Measurements from ENCODE around the gene DNAAF5. TPM values are rescaled to one million over a fixed set of nuclear protein-coding genes. Genes with fewer than 3 reads are reported as not detected.

DNAAF5 gene
- total and polyA plus RNA-seq, 2 of the 13 experiments (the other 11 are each of a cell fraction or from before 2014, with no cell fraction given), result 11.9 to 21.5 TPM

GRCh38 chr7:711922-712380, 14.5 kb upstream of the DNAAF5 start:
- H3K79me2 ChIP-seq (ENCODE audit: insufficient read depth, low read length), result peaks cover 2% of the 10 kb centered on the region
- H3K4me3 ChIP-seq (replicated peaks in 1 of 3; ENCODE audit: insufficient read depth in 1 of 3, low read depth in 2 of 3, low read length in 3 of 3), result no peak overlapping the region
- intact Hi-C loops (cut with micrococcal nuclease; ENCODE audit: unreplicated experiment), result no loop called here
- no peak overlapping the region for H2AFZ ChIP-seq (ENCODE audit: low read length)
- POLR2A ChIA-PET, result no interaction called here
- 98% methylated on average over 27 of the region's 44 CpGs for WGBS (ENCODE audit: low lambda C conversion rate)
- H3K4me2 ChIP-seq (ENCODE audit: low read depth, low read length), result no peak overlapping the region
- FAIRE-seq (no peak), ATAC-seq (no peak), DNase-seq (ENCODE audit: low spot score) (no peak)
- no peaks in the 10 kb centered on the region for H3K27me3 ChIP-seq (ENCODE audit: control insufficient read depth in 1 of 2, insufficient read depth in 2 of 2, low read length in 2 of 2)
- no peak overlapping the region for H3K9ac ChIP-seq (ENCODE audit: insufficient read depth, low read depth, low read length)
- no peaks in the 10 kb centered on the region for H3K9me3 ChIP-seq (ENCODE audit: low read length)
- H3K36me3 ChIP-seq (replicated peaks in 1 of 2; ENCODE audit: control insufficient read depth in 1 of 2, insufficient read depth in 2 of 2, low read length in 2 of 2), result peaks cover 5 to 20% of the 10 kb centered on the region in 2 experiments; a peak in 4 of 5 replicates
- no TSS peak for BruUV-seq (replicated peaks)
- H3K27ac ChIP-seq (ENCODE audit: extremely low read length, insufficient read depth, low read length), result no peak overlapping the region
- no peak for TF ChIP-seq RXRB (CRISPR knock-in tag; IDR thresholded peaks at IDR 0.05; ENCODE audit: borderline replicate concordance)
- no peak for TF ChIP-seq ZNF337 (CRISPR knock-in tag; IDR thresholded peaks at IDR 0.05; ENCODE audit: borderline replicate concordance, low read depth)
- no peak for TF ChIP-seq POLR2AphosphoS5 (IDR thresholded peaks at IDR 0.05; ENCODE audit: low read depth, low read length)
- TF ChIP-seq DNMT1 (CRISPR knock-in tag; IDR thresholded peaks at IDR 0.05), result no peak
- no peak for TF ChIP-seq ZNF672 (CRISPR knock-in tag; IDR thresholded peaks at IDR 0.05)
- TF ChIP-seq MZF1 (CRISPR knock-in tag; IDR thresholded peaks at IDR 0.05; ENCODE audit: borderline replicate concordance), result no peak
- TF ChIP-seq ZNF788 (CRISPR knock-in tag; IDR thresholded peaks at IDR 0.05; ENCODE audit: borderline replicate concordance), result no peak
- no peak for TF ChIP-seq AKAP8 (CRISPR knock-in tag; IDR thresholded peaks at IDR 0.05)
- TF ChIP-seq KDM5A (IDR thresholded peaks at IDR 0.05; ENCODE audit: borderline replicate concordance, low read length), result no peak
- TF ChIP-seq ZNF34 (CRISPR knock-in tag; IDR thresholded peaks at IDR 0.05; ENCODE audit: borderline replicate concordance), result no peak
- TF ChIP-seq HDAC6 (IDR thresholded peaks at IDR 0.05; ENCODE audit: low read depth, low read length), result no peak
- no peak for TF ChIP-seq TOPORS (CRISPR knock-in tag; IDR thresholded peaks at IDR 0.05)
- no peak for TF ChIP-seq ZNF331 (CRISPR knock-in tag; IDR thresholded peaks at IDR 0.05)
- TF ChIP-seq IKZF5 (CRISPR knock-in tag; IDR thresholded peaks at IDR 0.05), result no peak
- no peak for TF ChIP-seq SP2 (CRISPR knock-in tag; IDR thresholded peaks at IDR 0.05)
- no peak for TF ChIP-seq HOXA7 (CRISPR knock-in tag; IDR thresholded peaks at IDR 0.05)
- H3K4me1 ChIP-seq (ENCODE audit: insufficient read depth, low read length), result no peaks in the 10 kb centered on the region
- no peaks in the 10 kb centered on the region for H4K20me1 ChIP-seq (ENCODE audit: insufficient read depth, low read length)
- in situ Hi-C loops (cut with HindIII; ENCODE audit: extremely low pct_ligation_motif_present, low pct_unique_long_range_greater_than_20kb), result no loop called here
- CTCF ChIA-PET (ENCODE audit: low intra/inter-chr PET ratio, low total read pairs), result no interaction called here

All from HepG2 (cell line).